GM19025 (cell line): ENCODE measurements around the gene COL5A2.

Experiments used
- ATAC-seq: cut with Tn5 transposase; IDR thresholded peaks from one replicate; pipeline ENCODE4 v1.9.1; 2021; ENCODE audit warnings: mild to moderate bottlenecking, low read depth, moderate library complexity; ENCODE audit not compliant: unreplicated experiment

The COL5A2 gene

GRCh38 chr2:189151906-189152305 is 27.7 kb downstream of the COL5A2 start:
- no peak for ATAC-seq

GRCh38 chr2:189150033-189150432 is 29.5 kb downstream of the COL5A2 start:
- no peak for ATAC-seq

- no peak for ATAC-seq
Measured at GRCh38 chr2:189147989-189148388, 31.6 kb downstream of the COL5A2 start.

- no peak for ATAC-seq
Measured at GRCh38 chr2:189147361-189147760, 32.2 kb downstream of the COL5A2 start.

- no peak for ATAC-seq
Measured at GRCh38 chr2:189146553-189146952, 33.0 kb downstream of the COL5A2 start.

- no peak for ATAC-seq
Measured at GRCh38 chr2:189144700-189145211, 34.8 kb downstream of the COL5A2 start.

- ATAC-seq: no peak
Measured at GRCh38 chr2:189143925-189144324, 35.6 kb downstream of the COL5A2 start.

- ATAC-seq: peak; percentile 95
Measured at GRCh38 chr2:189142893-189143759, 36.4 kb downstream of the COL5A2 start.

GRCh38 chr2:189138800-189139199 is 40.8 kb downstream of the COL5A2 start:
- no peak for ATAC-seq

- ATAC-seq: no peak
Measured at GRCh38 chr2:189137519-189137918, 42.0 kb downstream of the COL5A2 start.

- no peak for ATAC-seq
Measured at GRCh38 chr2:189134485-189134884, 45.1 kb downstream of the COL5A2 start.

- ATAC-seq: no peak
Measured at GRCh38 chr2:189131991-189132390, 47.6 kb downstream of the COL5A2 start.

GRCh38 chr2:189129971-189130370 is 49.6 kb downstream of the COL5A2 start:
- ATAC-seq: no peak

GRCh38 chr2:189128970-189129369 is 50.6 kb downstream of the COL5A2 start:
- no peak for ATAC-seq

- ATAC-seq: no peak
Measured at GRCh38 chr2:189127756-189128155, 51.8 kb downstream of the COL5A2 start.

GRCh38 chr2:189125195-189125594 is 54.4 kb downstream of the COL5A2 start:
- ATAC-seq: no peak

GRCh38 chr2:189124175-189124574 is 55.4 kb downstream of the COL5A2 start:
- ATAC-seq: no peak

GRCh38 chr2:189118386-189118785 is 61.2 kb downstream of the COL5A2 start:
- ATAC-seq: no peak

GRCh38 chr2:189116979-189117378 is 62.6 kb downstream of the COL5A2 start:
- no peak for ATAC-seq

- ATAC-seq: no peak
Measured at GRCh38 chr2:189116087-189116486, 63.5 kb downstream of the COL5A2 start.

- no peak for ATAC-seq
Measured at GRCh38 chr2:189115126-189115525, 64.4 kb downstream of the COL5A2 start.

GRCh38 chr2:189113963-189114362 is 65.6 kb downstream of the COL5A2 start:
- no peak for ATAC-seq
